ENCODE data around the gene CCDC34.

Gene CCDC34

DNA sequence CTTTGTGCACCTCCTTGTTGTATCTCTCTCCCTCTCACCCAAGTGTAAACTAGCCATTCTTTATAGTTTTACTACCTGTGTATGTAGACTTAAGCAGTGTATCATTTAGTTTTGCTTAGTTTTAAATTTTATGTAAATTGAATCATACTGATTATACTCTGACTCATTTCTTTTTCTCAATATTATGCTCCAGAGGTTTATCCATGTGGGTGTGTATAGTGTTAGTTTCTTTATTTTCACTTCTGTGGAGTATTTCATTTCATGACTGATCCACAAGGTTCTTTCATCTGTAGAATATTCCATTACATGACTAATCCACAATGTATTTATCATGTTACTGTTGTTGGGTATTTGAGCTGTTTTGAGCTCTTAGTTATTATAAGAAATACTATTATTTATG lies 62.0 kb downstream of the CCDC34 start:
- no peak overlapping the region for H3K27ac ChIP-seq (ENCODE audit: low read depth, low read length)
- no peaks in the 10 kb centered on the region for H3K4me1 ChIP-seq (ENCODE audit: control insufficient read depth, insufficient read depth, low read length)
- no peak overlapping the region for H3K4me3 ChIP-seq (ENCODE audit: low read length)
- no peaks in the 10 kb centered on the region for H3K36me3 ChIP-seq (ENCODE audit: control insufficient read depth, insufficient read depth, low read length)
- H3K9ac ChIP-seq (ENCODE audit: low read length), result no peak overlapping the region
- H3K27me3 ChIP-seq (ENCODE audit: control insufficient read depth, insufficient read depth, low read length), result no peaks in the 10 kb centered on the region

DNA sequence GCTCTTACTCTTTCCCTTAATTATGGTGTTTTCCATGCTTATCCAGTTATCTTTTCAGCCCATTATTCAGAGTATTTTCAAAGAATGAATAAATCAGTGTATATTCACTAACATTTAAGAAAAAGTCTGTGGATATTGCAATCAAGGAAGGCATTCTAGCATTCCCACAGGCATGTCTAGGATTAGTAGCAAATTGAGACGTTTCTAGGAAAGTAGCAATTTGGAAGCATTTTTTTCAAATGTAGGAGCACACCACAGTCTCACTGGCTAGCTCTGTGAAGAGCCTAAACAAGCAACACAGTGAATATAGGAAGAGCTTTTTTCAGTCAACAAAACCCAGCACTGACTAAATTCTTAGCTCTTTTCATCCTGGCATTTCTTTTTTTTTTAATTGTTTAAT lies 65.4 kb downstream of the CCDC34 start:
- Histone ChIP-seq H3K36me3 (ENCODE audit: control insufficient read depth, insufficient read depth, low read length) (no peaks in the 10 kb centered on the region), H3K4me3 (ENCODE audit: low read length) (no peak overlapping the region), H3K9ac (ENCODE audit: low read length) (no peak overlapping the region), H3K27ac (ENCODE audit: low read depth, low read length) (no peak overlapping the region), H3K27me3 (ENCODE audit: control insufficient read depth, insufficient read depth, low read length) (no peaks in the 10 kb centered on the region), H3K4me1 (ENCODE audit: control insufficient read depth, insufficient read depth, low read length) (no peaks in the 10 kb centered on the region)

DNA sequence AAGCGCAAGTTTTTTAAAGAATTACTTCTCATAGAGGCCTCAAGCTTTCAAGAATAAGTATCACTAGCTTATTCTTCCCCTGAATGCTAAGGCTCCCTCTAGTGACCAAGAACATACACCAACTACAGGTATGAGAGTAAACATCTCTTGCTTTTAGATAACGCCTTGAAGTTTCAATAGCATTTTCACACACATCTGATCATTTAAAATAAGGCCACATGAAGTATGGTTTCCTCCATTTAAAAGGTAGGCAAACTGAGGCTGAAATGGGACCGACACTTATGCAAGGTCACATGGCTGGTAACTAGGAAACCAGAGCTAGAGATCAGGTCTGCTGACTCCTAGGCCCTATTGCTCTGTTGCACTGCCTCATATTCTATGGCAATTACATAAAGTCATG lies 66.5 kb downstream of the CCDC34 start:
- Histone ChIP-seq H3K36me3 (ENCODE audit: control insufficient read depth, insufficient read depth, low read length) (no peaks in the 10 kb centered on the region), H3K27ac (ENCODE audit: low read depth, low read length) (no peak overlapping the region), H3K9ac (ENCODE audit: low read length) (no peak overlapping the region), H3K27me3 (ENCODE audit: control insufficient read depth, insufficient read depth, low read length) (no peaks in the 10 kb centered on the region), H3K4me3 (ENCODE audit: low read length) (no peak overlapping the region), H3K4me1 (ENCODE audit: control insufficient read depth, insufficient read depth, low read length) (no peaks in the 10 kb centered on the region)

DNA sequence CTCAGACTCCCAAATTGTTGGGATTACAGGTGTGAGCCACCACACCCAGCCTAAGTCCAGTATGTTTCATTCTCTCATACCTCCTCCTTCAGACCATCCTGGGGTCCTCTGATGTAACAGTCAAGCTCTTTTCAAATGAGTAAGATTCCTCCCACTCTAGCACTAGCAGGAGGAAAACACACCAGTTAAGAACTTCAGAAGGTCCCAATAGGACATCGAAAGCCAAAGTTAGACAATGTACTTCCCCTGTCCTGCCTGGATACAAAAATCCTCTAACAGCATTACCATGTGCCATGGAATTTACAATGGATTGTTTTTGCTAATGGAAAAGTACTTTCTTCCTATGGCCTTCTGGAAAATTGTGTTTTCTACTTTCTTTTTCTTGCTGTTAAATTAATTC lies 67.1 kb downstream of the CCDC34 start:
- Histone ChIP-seq H3K27me3 (ENCODE audit: control insufficient read depth, insufficient read depth, low read length) (no peaks in the 10 kb centered on the region), H3K36me3 (ENCODE audit: control insufficient read depth, insufficient read depth, low read length) (no peaks in the 10 kb centered on the region), H3K27ac (ENCODE audit: low read depth, low read length) (no peak overlapping the region), H3K4me1 (ENCODE audit: control insufficient read depth, insufficient read depth, low read length) (no peaks in the 10 kb centered on the region), H3K9ac (ENCODE audit: low read length) (no peak overlapping the region), H3K4me3 (ENCODE audit: low read length) (no peak overlapping the region)

DNA sequence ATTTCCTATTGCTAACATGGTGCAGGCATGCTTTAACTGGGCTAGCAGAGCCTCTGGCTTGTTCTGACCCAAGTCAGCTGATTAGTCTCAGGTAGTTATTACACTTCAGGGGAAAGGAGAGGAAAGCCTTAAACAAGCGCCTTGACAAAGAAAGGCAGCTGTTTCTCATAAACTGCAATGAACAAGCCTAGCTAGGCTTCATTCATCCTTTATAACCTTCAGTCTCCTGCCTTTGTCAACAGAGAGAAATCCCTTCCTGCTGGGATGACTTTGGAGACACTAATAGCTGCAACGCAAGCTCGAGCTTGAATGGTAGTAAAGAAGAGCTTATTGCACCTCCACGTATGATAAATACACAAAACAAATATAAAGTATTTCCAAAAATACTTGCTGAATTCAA lies 68.4 kb downstream of the CCDC34 start:
- Histone ChIP-seq H3K4me1 (ENCODE audit: control insufficient read depth, insufficient read depth, low read length) (no peaks in the 10 kb centered on the region), H3K9ac (ENCODE audit: low read length) (no peak overlapping the region), H3K27ac (ENCODE audit: low read depth, low read length) (no peak overlapping the region), H3K4me3 (ENCODE audit: low read length) (no peak overlapping the region), H3K36me3 (ENCODE audit: control insufficient read depth, insufficient read depth, low read length) (no peaks in the 10 kb centered on the region), H3K27me3 (ENCODE audit: control insufficient read depth, insufficient read depth, low read length) (no peaks in the 10 kb centered on the region)

DNA sequence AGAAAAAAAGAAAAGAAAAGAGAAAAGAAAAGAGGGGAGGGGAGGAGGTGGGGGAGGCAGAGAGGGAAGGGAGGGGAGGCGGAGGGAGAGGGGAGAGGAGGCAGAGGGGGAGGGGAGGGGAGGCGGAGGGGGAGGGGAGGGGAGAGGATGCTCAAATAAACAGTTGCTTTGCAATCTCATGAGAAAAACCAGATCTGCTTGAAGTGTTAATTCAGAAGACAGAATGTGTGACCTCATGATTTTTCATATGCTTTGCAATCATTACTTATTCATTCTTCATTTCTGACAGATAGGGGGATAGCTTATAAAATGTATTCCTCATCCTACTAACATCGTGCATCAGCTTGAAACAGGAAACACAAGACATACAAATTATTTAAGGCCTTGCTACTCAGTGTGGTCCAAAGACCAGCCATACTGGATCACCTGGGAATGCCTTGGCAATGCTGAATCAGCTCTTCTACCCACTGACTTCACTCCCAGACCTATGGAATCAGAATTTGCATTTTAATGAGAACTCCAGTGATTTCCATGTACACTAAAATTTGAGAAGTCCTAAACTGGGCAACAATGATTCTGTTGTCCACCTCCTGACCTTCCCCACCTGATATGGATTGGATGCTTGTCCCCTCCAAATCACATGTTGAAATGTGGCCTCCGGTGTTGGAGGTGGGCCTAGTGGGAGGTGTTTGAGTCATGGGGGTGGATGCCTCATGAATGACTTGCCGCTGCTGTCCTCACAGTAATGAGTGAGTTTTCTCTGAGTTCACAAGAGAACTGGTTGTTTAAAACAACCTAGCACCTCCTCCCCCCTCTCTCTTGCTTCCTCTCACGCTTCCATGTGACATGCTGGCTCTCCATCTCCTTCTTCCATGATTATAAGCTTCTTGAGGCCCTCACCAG lies 69.2 kb downstream of the CCDC34 start:
- no peak overlapping the region for H3K27ac ChIP-seq (ENCODE audit: low read depth, low read length)
- H3K9ac ChIP-seq (ENCODE audit: low read length), result no peak overlapping the region

DNA sequence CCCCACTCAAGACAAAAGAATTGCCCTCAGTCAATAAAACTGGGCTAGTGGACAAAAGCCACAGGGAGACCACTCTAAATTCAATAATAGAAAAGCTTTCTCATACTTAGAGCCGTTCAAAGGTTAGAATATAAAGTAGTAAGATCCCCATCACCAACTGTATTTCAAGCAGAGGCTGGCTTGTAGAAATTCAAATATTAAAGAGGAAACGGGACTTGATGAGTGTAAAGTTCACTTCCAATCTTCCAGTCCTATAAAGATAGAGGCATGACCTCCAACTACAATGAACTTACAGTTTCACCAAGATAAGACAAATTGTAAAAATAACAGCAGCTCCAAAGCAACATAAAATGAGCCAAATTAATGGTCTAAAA lies 70.4 kb downstream of the CCDC34 start:
- no peak overlapping the region for H3K27ac ChIP-seq (ENCODE audit: low read depth, low read length)
- H3K27me3 ChIP-seq (ENCODE audit: control insufficient read depth, insufficient read depth, low read length), result no peaks in the 10 kb centered on the region
- no peaks in the 10 kb centered on the region for H3K36me3 ChIP-seq (ENCODE audit: control insufficient read depth, insufficient read depth, low read length)
- H3K4me3 ChIP-seq (ENCODE audit: low read length), result no peak overlapping the region
- no peaks in the 10 kb centered on the region for H3K4me1 ChIP-seq (ENCODE audit: control insufficient read depth, insufficient read depth, low read length)
- no peak overlapping the region for H3K9ac ChIP-seq (ENCODE audit: low read length)

More for the DNA sequence above, 69.2 kb downstream of the CCDC34 start:
- no peaks in the 10 kb centered on the region for H3K27me3 ChIP-seq (ENCODE audit: control insufficient read depth, insufficient read depth, low read length)
- H3K36me3 ChIP-seq (ENCODE audit: control insufficient read depth, insufficient read depth, low read length), result no peaks in the 10 kb centered on the region
- no peak overlapping the region for H3K4me3 ChIP-seq (ENCODE audit: low read length)
- no peaks in the 10 kb centered on the region for H3K4me1 ChIP-seq (ENCODE audit: control insufficient read depth, insufficient read depth, low read length)

DNA sequence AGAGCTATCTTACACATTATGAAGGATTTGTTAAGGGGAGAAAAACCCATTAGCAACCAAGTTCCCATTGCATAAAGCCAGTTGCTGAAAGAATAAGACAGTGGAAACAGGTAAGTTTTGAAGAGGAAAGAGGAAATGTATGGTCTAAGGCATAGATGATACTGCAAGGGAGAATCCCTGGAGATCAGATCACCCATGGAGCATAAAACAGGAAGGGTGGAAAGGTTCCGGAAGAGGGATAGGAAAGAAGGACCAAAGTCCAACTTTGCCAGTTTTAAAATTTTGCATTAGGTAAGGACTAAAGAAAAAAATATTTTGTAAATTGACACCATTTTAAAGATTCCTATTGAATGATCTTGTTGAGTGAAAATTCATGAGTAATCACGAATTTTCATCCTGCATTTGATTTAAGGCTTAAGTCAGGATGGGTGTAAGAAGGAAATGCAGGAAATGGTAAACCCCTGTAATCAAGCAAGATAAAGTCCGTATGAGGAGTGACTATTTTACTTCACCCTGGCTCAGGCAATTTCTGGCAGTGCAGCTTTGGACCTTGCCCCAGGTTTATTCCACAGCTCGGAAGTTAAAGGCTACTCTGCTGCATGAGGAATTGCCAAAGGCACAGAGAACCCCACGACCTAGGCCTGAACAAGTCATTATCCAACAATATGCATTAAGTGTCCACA lies 70.9 kb downstream of the CCDC34 start:
- no peaks in the 10 kb centered on the region for H3K4me1 ChIP-seq (ENCODE audit: control insufficient read depth, insufficient read depth, low read length)
- no peak overlapping the region for H3K9ac ChIP-seq (ENCODE audit: low read length)
- no peak overlapping the region for H3K27ac ChIP-seq (ENCODE audit: low read depth, low read length)
- H3K4me3 ChIP-seq (ENCODE audit: low read length), result no peak overlapping the region
- no peaks in the 10 kb centered on the region for H3K36me3 ChIP-seq (ENCODE audit: control insufficient read depth, insufficient read depth, low read length)
- H3K27me3 ChIP-seq (ENCODE audit: control insufficient read depth, insufficient read depth, low read length), result no peaks in the 10 kb centered on the region

DNA sequence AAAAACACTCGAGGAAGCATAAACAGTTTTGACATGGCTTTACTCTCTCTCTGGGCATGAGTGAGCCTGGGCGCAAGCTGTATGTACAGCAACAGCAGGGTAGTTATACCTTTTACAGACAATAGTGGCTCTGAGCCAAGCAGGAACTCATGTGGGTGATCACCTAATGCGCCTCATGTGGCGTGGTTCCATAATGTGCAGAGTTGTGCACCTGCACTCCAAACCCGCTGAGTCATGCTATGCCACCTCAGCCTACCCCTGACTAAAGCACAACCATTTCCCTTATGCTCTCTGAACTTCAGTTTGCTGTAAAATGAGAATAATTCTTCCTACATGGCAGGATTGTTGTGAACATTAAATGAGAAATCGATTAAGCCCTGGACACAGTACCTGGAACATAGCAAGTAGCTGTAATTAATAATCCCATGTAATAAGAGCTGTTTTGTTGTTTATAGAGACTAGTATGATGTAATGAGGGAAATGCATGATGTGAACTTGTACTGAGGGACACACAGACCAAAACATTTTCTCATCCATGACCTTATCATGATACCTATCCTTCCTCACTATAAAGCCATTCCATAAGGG lies 71.6 kb downstream of the CCDC34 start:
- no peak overlapping the region for H3K27ac ChIP-seq (ENCODE audit: low read depth, low read length)
- H3K4me3 ChIP-seq (ENCODE audit: low read length), result no peak overlapping the region
- H3K4me1 ChIP-seq (ENCODE audit: control insufficient read depth, insufficient read depth, low read length), result no peaks in the 10 kb centered on the region
- H3K9ac ChIP-seq (ENCODE audit: low read length), result no peak overlapping the region
- no peaks in the 10 kb centered on the region for H3K36me3 ChIP-seq (ENCODE audit: control insufficient read depth, insufficient read depth, low read length)
- no peaks in the 10 kb centered on the region for H3K27me3 ChIP-seq (ENCODE audit: control insufficient read depth, insufficient read depth, low read length)

DNA sequence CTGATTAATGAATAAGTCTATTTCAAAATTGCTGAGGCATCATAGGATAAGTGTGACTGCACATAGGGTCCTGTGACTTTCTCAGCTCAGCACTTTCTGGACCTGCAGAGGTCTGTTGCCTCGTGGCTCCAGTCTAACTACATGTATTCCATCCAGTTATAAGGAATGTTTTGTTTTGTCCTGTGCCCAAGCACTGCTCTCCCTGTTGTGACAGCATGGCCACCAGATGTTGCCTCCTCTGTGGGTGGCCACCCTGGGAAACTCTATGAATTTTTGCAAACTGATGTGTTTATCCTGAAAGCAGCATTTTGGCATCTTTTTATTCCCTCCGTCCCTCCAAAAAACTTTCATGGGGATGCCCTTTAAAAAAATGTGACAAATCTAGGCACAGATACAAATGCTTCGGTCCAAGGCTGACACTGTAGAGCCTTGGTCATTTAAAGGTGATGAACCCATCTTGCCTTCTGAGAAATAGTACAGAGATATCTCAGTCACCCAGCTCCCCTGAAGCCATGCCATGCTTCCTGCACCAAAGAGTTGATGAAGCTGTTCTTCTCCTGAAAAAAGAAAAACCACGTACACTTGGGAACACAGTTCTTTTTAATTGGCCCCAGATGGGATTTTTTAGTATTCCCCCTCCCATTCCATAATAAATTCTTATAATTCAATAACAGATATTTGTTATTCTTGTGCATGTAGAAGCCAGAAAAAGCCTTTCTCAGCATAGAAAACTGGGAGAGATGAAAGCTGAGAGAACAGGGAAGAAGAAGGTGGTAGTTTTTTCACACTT lies 72.6 kb downstream of the CCDC34 start:
- Histone ChIP-seq H3K4me3 (ENCODE audit: low read length) (no peak overlapping the region), H3K9ac (ENCODE audit: low read length) (no peak overlapping the region), H3K36me3 (ENCODE audit: control insufficient read depth, insufficient read depth, low read length) (no peaks in the 10 kb centered on the region), H3K4me1 (ENCODE audit: control insufficient read depth, insufficient read depth, low read length) (no peaks in the 10 kb centered on the region), H3K27me3 (ENCODE audit: control insufficient read depth, insufficient read depth, low read length) (no peaks in the 10 kb centered on the region), H3K27ac (ENCODE audit: low read depth, low read length) (no peak overlapping the region)

Data from rectal smooth muscle tissue (tissue), 1 donor.